GM18868 (cell line): ENCODE data around the gene EPHA4.

Experiments used
- ATAC-seq: cut with Tn5 transposase; IDR thresholded peaks from one replicate; pipeline ENCODE4 v1.9.1; 2021; ENCODE audit warnings: mild to moderate bottlenecking, moderate library complexity; ENCODE audit not compliant: unreplicated experiment

EPHA4 gene

DNA sequence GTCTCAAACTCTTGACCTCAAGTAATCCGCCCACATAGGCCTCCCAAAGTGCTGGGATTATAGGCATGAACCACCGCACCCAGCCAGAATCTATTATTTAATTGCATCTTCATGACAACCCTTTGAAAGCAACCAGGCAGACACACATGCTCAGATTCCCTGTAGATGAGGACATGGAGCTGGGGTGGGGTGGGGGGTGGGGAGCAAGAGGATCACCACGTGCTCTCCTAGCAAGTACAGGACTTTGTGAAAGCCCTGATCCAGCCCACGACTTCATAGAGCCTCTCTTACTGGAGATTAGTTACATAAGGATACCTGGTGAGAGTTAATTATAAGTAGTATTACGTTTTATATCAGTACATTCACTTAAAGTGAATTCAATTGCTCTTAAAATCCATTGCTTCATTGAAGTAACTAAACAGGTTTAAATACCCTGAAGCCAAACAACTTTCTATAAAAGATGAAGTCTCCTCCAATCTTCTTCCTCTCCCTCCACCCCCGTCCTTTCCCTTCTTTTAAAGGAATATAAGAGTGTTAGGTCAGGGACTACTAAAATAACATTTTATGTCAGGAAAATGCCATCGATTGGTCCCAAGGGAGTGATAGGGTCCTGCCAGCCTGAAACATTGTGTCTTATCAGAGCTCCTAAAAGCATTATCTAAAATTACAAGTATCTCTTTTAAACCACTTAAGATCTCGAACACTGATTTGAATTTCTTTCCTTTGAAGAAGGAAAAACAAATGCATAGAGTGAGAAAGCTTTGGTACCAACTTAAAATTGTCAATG is 123.9 kb downstream of the EPHA4 start:
- ATAC-seq: no peak

DNA sequence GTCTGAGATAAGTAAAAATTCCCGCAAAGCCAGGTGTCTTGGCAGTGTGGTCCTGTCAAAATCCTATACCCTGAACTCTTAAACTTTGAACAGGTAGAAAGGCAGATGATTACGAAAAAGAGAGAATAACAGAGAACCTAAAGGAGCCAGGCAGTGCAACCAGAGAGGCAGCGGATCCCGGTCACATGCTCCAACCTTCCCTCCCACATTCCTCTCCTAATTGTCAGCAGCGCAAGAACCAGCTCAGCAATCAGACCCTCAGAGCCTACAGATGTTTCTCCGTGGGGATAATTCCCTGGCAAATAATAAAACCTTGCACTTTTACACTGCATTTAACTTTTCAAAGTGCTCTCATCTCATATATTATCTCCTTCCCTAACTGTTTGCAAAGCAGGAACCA is 124.8 kb downstream of the EPHA4 start:
- no peak for ATAC-seq

DNA sequence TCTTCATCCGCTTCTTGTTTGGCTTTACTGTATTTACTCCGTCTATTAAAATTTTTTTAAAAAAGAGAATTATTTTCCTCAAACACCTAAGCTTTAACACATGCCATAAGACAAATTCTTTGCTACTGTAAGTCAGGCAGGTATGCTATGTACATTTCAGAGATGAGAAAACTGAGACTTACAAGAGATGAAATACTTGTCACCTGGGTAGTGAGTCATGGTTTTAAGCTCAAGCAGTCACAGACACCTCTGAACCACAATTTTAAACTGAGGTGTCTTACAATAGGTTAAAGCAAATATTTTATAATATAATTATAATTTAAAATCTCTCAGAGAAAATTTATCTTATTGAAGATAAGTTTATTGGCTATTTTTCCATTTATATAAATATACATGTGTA is 126.0 kb downstream of the EPHA4 start:
- no peak for ATAC-seq

DNA sequence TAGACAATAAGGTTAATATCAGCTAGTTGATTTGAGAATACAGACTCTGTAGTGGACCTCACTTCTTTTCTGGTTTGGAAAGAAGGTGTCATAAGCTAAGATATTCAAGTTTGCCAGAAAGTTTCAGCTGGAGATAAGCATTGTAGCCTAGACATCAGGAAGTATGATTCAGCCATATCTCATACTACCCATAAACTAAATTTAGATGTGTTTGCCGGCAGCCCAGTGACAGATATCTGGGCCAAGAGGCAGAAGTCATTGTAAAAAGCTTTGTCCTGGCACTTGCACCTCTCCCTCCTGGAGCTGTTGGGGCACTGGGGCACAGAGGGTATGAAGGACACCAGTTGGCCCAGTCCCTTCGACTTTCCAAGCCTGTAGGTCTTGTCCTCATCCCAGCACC is 128.0 kb downstream of the EPHA4 start:
- ATAC-seq: no peak

DNA sequence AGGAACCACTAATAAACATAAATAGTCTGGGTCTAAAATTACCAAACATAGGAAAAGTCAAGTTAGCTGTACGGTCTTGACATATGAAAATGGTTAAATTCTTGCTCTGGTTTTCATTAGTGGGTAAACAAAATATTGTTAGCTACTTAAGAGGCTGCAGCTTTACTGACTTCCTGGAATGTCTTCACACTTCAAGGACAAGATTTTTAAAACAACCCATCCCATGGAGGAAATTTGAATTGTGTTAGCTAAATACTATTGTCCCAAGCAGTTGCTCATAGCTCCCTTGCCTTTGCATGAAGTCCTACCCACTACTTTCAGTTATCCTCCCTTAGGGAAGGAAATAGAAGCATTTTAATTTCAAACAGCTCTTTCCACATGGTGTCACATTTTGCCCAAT is 128.5 kb downstream of the EPHA4 start:
- ATAC-seq: no peak

DNA sequence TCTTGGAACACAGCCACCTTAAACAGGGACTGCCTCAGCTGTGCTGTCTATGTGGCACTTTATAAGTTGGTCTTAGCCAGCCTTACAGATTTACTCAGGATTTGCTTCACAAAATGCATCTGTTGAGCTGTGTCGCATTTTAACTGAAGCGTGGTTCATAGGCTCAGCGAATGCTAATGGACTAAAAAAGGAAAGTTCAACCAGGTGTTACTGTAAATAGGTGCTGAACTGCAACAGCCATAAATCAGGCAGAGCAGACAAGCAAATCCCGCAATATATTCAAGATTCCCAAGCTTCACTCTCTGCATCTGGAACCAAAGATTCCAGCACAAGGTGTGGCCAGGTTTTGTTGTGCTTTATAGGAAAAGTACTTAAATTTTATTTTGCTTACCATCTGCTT is 130.0 kb downstream of the EPHA4 start:
- no peak for ATAC-seq

DNA sequence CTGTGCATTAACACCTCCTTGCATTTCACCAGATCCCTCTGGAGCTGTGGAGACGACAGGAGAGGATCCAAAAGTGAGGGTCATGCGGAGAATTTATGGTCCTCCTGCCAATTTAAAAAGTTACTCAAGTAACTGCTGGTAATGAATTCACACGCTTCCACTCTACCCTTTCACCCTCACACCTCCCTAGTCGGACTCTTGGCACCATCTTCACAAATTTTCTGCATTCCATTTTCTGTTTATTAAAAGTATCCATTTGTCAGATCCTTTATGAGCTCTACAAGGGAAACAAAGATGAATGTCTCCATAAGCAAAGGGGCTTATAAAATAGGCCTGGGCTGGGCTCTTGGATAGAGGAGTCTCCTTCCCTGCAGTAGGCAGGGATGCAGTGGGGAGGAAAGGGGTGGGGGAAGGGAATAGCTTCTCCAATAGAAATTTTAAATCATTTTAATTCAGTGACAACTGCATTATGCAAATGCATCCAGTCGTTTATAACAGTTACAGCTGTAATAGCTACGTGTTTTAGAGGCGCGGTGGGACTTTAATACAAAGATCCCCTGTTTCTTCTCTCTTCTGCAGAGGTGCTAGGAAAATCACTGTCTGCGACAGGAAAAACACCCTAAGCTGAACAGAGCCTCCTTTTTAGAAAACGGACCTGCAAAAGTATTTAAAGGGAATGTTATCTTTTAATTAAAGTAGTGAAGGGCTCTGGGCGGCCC is 132.2 kb downstream of the EPHA4 start:
- ATAC-seq: no peak

DNA sequence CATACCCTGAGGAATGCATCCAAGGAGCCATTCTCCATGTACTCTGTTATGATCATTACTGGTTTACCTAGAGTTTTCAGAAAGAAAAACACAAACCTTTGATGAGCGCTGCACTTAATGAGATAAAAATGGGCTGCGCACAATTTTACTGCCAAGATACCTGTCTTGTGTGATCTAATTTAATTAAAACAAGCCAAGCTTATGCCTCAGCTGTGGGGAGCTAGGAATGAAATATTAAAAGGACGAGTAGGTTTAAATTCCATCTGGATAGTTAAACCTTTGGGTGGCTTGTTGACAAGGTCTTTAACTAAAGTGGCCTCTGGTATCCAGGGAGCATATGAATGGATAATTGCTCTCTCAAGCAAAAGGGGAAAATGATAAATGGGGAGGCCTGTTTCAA is 135.0 kb downstream of the EPHA4 start:
- no peak for ATAC-seq

DNA sequence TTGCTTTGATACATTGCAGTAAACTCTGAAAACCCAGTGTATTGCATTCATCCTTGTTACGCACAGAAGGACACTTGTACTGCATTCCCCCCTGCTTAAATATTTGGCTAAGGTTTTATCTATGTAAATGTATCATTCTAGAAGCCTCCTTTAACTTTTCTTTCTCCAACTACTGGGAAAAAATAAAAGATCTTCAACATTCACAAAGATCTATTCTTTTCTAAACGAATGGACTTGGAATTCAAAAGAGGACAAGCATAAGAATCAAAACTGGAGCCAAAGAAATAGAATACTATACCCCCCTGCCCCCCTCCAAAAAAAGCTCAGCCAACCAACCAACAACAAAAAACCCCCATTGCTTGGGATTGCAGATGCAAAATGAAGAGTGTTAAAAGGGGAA is 136.9 kb downstream of the EPHA4 start:
- ATAC-seq: no peak

DNA sequence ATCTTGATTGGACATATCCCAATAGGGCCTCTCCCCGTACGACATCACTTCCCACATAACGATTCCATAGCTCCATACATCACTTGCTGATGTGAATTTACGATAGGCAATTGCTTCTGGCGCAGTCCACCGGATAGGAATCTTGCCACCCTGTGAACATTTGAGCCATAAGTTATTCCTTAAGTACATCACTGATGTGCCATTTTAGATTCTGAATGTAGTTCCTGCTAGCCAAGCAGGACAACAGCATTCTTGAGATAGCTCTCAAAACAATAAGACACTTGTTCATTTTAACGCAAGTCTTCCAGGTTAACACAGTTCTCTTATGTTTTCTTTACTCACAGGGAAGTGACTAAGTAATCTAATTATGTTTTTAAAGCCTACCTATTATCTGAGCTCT is 138.0 kb downstream of the EPHA4 start:
- ATAC-seq: no peak

DNA sequence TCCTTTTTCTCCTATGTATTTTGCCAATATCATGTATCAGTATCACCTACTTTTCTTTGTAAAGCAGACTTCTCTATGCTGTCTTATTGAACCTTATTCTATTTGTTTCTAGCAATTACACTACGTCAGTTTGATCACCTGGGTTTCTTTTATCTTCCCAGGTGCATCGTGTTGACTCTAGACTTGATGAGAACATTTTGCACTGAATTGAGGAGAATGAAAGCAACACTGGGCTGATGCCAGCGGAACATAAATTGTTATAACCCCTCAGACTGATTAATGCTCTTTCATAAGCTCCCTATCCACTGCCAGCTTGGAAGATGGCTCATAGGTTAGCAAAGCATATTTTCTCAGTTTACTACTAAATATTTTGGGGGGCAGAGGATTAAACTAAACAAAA is 140.6 kb downstream of the EPHA4 start:
- no peak for ATAC-seq

DNA sequence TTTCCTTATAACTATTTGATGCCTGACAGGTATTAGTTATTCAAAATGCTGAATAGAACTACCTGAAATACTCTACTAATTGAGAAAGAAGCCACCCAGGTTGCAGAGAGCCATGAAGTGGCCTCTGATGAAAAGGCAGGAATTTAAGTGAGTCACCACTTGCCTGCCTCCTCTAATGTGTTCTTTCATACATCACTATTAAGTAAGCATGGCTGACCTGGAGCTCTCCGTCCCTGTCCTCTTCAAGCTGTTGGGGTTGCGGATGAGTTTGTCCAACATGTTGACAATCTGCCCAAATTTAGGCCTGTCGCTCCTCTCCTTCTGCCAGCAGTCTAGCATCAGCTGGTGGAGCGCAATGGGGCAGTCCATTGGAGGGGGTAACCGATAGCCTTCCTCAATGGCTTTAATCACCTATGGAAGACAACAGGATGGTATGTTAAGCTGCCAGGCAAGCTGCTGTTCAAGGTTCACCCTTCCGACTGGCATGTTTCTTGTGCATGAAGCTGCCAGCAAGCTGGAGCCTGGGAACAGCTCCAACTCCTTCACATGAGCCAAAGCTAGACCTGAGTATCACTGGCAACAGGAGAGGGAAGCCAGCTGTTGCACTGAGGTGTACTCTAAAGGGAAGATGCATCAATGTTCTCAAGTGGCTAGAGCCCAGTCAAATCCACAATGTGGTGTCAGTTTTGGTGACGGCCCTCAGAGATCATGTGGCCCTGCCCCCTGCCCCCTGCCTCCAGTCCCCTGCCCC is 142.2 kb downstream of the EPHA4 start:
- no peak for ATAC-seq

DNA sequence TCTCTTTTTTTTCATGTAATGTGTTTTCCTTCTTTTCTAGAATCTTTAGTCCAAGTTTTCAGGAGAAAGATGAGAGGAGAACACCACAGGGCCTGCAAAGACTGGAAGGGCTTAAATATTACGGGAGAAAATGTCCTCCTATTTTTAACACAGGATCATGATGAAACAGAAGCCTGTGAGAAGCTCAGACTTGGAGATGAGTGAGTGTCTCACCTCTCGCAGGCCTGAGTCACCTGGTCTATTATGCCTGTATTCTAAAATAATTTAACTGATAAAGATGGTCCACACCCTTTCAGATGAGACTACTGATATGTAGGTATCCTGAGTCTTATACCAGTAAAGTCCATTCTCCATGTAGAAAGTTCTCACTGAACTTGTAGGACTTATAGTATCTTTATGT is 143.2 kb downstream of the EPHA4 start:
- ATAC-seq: no peak

DNA sequence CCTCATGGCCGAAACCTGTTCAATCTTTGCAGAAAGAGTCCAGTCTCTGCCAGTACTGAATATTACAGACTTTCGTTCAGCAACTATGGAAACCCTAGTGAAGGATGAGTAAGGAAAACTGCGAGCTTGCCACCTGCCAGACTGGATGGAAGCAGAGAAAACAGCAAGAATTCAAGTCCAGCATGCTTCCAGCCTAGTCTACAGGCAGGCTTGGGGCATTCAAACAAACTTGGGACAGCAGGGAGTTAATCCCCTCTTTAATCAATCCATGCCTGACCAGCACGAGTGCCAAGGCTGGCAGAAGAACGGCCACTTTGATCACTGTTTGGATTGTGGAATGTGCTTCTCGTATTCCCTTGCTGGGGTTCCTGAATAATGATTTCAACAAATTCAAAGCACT is 145.2 kb downstream of the EPHA4 start:
- ATAC-seq: no peak

DNA sequence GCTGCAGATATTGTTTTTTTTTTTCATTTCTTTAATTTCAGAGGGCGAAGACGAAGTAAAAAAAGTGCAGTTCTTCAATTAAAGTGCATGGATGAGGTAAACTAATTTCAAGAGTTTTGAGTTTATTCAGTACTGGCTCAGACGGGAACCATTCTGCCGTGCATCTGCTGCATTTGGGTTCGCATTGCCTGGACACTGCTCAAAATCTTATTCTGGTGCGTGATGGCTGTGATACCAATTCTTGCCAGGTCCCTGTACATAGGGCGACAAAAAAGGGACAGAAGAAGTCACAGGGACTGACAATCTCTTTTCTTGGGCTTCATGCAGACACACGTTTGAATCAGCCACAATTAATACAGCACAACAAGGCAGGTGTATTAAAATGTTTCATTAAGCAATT is 146.2 kb downstream of the EPHA4 start:
- ATAC-seq: no peak

DNA sequence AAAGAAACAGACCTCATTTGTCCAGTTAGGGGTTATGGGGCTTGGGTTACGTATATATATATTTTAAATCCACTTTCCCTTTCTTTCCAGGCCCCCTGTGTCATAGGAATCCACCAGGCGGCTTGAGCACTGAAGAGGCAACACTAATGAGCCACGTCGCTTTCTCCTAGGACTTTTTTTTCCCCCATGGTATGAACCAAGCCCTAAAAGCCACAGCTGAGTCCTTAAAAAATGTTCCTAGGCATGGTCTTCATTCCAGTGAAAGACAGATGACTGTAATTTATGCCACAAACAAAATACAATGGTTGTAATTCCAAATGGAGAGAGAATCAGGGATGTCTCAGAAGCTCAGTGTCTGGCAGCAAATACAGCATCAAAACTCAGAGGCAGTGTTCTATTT is 146.8 kb downstream of the EPHA4 start:
- ATAC-seq: no peak

DNA sequence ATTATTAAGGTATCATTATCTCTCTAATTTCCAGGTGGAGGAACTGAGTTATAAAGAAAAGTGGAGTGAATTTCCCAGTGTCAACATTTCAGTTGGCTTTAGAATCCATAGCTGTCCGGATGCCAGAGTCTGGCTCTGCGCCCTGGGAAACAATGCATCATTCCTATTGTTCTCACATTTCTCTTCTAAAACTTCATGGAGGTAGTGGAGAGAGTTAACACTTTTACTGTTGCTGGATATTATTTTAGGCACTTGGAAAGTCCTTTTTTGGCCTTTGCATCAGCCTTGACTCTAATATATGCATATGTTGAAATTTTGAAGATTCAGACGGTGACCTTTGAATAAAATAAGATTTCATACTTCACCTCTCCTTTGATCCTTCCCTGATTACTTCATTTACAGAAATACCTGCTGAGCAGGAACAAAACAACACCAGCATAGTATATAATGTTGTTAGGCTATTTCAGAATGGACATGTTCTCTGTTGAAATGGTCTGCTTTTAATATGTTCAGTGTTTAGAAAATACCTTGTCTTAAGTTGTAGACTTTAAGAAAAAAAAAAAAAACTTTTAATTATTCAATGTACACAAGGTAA is 148.8 kb downstream of the EPHA4 start:
- no peak for ATAC-seq

DNA sequence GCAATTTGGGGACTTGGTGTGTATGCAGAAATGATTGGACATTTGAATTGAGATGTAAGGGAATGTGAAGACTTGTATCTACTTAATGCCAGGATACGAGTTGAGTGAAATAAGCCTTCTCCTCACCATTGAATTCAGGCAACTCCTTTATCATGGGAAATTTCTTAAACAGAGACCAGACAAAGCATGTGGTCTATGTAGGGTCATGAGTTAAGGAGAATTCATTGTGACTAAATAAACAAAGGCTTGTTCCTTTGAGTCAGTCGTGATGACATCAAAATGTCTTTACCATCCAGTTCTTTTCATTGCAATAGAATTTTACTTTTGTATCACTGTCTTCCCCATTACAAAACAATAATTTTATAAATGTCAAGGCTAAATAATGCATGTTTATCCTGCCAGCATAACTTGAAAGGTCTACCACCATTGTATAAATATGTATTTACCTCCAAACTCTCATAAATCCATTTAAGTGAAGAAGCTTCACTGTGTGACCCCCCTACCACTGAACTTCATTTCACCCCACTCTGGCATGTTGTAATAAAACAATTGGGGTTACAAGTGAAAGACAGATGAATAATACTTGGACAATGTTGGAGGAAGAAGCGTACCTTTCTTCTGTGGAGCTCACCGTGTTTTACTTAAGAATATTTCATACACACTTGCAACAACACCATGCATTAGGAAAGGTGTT is 149.4 kb downstream of the EPHA4 start:
- no peak for ATAC-seq

DNA sequence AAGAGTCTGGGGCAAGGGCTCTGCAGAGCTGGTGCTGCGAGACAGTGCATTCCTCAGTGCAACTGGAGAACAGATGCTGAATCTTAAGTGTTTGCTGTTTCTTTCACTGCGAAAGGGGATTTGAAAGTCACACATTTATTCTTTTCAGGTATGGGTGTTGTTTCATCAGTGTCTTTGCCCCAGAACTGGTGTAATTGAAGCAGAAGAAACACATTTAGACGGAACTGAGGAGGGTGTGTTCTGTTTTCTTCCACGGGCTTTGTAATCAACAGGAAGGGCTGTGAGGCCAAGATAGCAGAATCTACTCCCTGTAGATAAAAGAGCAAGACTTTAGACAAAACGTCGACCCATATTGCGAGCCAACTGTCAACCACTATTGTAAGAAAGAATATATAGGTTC is 151.9 kb downstream of the EPHA4 start:
- no peak for ATAC-seq

DNA sequence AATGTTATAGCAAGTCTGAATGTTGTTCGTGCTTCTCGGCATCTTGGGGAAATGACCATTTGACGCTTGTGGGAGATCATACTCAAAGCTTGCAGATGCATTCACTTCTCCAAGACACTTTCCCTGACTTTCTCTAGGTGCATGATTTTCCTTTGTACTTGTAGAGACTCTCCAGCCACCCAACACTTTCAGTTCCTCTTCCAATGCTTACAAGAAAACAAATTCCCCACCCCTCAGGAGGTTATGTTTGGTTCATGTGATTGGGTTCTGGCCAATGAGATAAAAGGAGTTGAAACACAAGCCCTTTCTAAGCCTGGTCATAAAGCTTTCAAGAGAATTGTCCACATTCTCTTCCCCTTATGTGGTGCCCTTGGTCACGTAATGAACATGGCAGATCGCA is 156.3 kb downstream of the EPHA4 start:
- no peak for ATAC-seq

DNA sequence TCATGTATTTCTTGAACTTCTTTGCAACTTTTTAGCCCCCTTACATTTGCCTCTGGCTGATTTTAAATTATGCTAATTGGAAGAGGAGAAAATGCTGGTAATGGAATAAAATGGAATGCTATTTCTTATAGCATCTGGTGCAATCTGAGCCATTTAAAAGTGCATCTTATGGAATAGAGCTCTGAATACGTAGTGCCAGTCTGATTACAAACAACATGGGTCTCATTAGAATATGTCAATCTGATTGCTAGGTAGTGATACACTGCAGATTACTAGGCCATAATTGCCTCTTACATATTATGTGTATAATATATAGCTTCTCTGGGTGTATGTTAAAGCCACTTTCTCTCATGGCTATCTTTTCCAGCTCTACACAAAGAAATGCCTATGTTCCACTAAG is 159.1 kb downstream of the EPHA4 start:
- ATAC-seq: no peak
